Mucosa of stomach (tissue), 1 donor: ENCODE results near the gene PNPLA2.

Experiments
- H3K27me3 ChIP-seq: one replicate; pipeline ENCODE4 v1.7.0; 2013; ENCODE audit warnings: mild to moderate bottlenecking, low read length; ENCODE audit not compliant: control insufficient read depth, insufficient read depth
- H3K36me3 ChIP-seq: one replicate; pipeline ENCODE4 v1.7.0; 2013; ENCODE audit warnings: low read length; ENCODE audit not compliant: control insufficient read depth, insufficient read depth
- H3K4me1 ChIP-seq: one replicate; pipeline ENCODE4 v1.7.0; 2013; ENCODE audit warnings: mild to moderate bottlenecking, low read length; ENCODE audit not compliant: control insufficient read depth, insufficient read depth
- H3K4me3 ChIP-seq: one replicate; pipeline ENCODE4 v1.7.0; 2013; ENCODE audit warnings: low read length
- H3K9ac ChIP-seq: one replicate; pipeline ENCODE4 v1.7.0; 2013; ENCODE audit warnings: mild to moderate bottlenecking, low read length, moderate library complexity
- H3K9me3 ChIP-seq: one replicate; pipeline ENCODE4 v1.7.0; 2013; ENCODE audit warnings: mild to moderate bottlenecking, low read length, moderate library complexity; ENCODE audit not compliant: control insufficient read depth
- donor health status: Pancreatic carcinoma.

PNPLA2 gene

DNA sequence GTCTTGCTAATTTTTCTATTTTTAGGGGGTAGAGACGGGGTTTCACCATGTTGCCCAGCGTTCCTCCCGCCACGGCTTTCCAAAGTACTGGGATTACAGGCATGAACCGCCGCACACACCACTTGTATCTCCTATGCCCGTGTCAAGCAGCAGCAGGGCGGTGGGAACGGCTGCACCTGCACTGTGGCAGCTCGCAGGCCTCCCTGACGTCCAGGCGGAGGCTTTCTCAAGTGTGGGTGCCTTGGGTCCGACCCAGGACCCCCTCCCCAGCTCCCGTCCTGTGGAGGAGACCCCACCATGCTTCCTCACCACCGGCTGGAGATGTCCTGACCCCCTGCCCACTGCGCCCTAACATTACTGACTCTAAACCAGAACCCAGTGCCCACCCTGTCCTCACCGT, 49.7 kb downstream of the PNPLA2 start:
- Histone ChIP-seq H3K36me3 (no peaks in the 10 kb centered on the region), H3K4me1 (peaks cover under 1% of the 10 kb centered on the region), H3K9me3 (no peaks in the 10 kb centered on the region), H3K9ac (no peak overlapping the region), H3K4me3 (no peak overlapping the region), H3K27me3 (peaks cover 5% of the 10 kb centered on the region)

- H3K27me3 ChIP-seq, result peaks cover under 1% of the 10 kb centered on the region
- H3K36me3 ChIP-seq, result no peaks in the 10 kb centered on the region
- H3K9ac ChIP-seq, result no peak overlapping the region
- no peaks in the 10 kb centered on the region for H3K9me3 ChIP-seq
- H3K4me1 ChIP-seq, result no peaks in the 10 kb centered on the region
- H3K4me3 ChIP-seq, result no peak overlapping the region
Observed at GRCh38 chr11:868802-869201, 50.1 kb downstream of the PNPLA2 start.

DNA sequence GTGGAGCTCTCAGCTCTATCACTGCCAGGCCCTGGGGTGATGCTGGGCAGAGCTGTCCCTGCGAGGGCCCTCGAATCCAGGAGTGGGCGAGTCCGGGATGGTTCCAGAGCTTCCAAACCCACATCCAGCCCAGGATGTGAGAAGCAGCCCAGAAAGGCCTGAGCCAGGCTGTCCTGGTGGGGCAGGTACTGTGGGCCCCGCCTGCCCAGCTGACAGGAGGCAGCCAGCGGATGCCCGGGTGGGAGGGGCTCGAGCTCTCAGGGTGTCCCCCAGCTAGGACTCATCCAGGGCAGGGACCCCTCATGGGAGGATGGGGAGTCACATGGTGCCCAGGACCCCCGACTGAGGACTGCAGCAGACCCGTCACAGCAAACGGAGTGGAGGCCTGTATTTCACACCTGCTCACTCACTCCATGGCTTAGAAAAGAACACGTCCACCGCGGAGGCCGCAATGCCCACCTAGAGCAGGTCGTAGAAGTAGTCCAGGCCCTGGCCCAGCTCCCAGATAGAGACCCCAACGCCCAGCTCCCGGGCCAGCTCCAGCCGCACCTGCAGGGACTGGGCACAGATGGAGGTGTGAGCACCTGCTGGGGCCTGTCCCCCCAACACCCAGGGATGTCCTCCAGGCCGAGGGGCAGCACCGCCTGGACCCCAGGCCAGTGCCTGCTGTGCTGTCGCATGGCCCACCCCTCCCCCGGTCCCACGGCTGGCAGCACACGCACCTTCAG, 50.8 kb downstream of the PNPLA2 start:
- H3K36me3 ChIP-seq, result no peaks in the 10 kb centered on the region
- H3K9ac ChIP-seq, result no peak overlapping the region
- H3K27me3 ChIP-seq, result no peaks in the 10 kb centered on the region
- H3K9me3 ChIP-seq, result no peaks in the 10 kb centered on the region
- H3K4me1 ChIP-seq, result no peaks in the 10 kb centered on the region
- no peak overlapping the region for H3K4me3 ChIP-seq

- Histone ChIP-seq H3K4me3 (no peak overlapping the region), H3K4me1 (no peaks in the 10 kb centered on the region), H3K36me3 (no peaks in the 10 kb centered on the region), H3K9me3 (no peaks in the 10 kb centered on the region), H3K9ac (no peak overlapping the region), H3K27me3 (no peaks in the 10 kb centered on the region)
Observed at GRCh38 chr11:870127-870413, 51.4 kb downstream of the PNPLA2 start.

DNA sequence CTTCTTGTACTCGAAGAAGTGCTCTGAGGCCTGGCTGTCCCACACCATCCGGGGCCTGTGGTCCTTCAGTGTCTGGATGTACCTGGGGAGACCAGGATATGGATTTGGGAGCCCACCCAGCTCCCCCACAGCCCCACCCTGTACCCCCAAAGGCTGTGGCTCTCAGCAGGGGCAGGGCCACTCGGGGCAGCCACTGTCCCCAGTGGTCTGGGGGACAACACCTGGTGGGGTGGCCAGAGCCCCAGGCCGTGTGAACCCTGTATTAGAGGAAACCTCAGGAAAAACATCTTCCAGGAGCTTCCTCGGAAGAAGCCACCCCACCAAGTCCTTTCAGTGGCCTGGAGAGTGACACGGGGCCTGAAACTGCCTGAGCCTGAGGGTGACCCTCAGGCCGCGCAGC, 51.7 kb downstream of the PNPLA2 start:
- H3K4me1 ChIP-seq, result no peaks in the 10 kb centered on the region
- H3K4me3 ChIP-seq, result no peak overlapping the region
- H3K27me3 ChIP-seq, result no peaks in the 10 kb centered on the region
- no peaks in the 10 kb centered on the region for H3K9me3 ChIP-seq
- no peak overlapping the region for H3K9ac ChIP-seq
- no peaks in the 10 kb centered on the region for H3K36me3 ChIP-seq

GRCh38 chr11:871472-871871, 52.8 kb downstream of the PNPLA2 start:
- Histone ChIP-seq H3K9me3 (no peaks in the 10 kb centered on the region), H3K9ac (no peak overlapping the region), H3K36me3 (no peaks in the 10 kb centered on the region), H3K4me1 (no peaks in the 10 kb centered on the region), H3K4me3 (no peak overlapping the region), H3K27me3 (no peaks in the 10 kb centered on the region)

DNA sequence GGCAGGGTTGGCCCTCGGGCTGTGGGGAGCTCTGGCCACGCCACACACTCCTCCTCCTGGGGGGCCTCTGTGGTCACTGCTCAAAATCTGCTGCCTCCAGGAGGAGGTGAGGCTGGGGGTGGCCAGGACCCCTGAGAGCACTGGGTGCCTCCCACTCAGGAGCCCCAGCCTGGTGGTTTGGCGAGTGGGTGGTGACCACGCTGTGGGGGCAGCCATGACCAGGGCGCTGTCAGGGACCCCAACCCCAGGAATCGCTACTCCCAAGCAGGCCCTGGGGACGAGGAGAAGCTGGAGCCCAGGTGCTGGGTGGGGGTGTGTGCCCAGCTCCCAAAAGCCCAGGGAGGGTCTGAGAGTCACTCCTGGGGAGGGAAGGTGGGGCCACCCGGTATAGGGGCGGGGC, 54.1 kb downstream of the PNPLA2 start:
- Histone ChIP-seq H3K4me3 (no peak overlapping the region), H3K27me3 (no peaks in the 10 kb centered on the region), H3K4me1 (no peaks in the 10 kb centered on the region)

DNA sequence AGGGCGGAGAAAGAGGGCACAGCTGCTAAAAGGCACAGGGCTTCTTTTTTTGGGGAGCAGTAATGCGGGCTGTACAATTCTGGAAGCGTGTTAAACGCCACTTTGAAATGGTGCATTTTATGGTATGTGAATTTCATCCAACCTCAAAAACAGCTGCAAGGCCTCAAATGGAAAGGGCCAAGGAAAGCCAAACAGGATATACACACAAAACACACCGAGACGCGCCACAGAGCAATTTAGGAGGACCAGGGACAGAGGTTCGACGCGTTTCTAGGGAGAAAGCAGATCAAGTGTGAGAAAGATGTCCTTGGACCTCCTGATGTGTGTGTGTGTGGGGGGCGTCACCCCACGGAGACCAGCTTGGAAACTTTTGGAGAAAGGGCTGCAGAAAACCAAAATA, 55.0 kb downstream of the PNPLA2 start:
- H3K9ac ChIP-seq, result no peak overlapping the region
- no peaks in the 10 kb centered on the region for H3K36me3 ChIP-seq
- H3K4me3 ChIP-seq, result no peak overlapping the region
- no peaks in the 10 kb centered on the region for H3K4me1 ChIP-seq
- no peaks in the 10 kb centered on the region for H3K9me3 ChIP-seq
- no peaks in the 10 kb centered on the region for H3K27me3 ChIP-seq

More for the DNA sequence above, 54.1 kb downstream of the PNPLA2 start:
- no peaks in the 10 kb centered on the region for H3K36me3 ChIP-seq
- no peaks in the 10 kb centered on the region for H3K9me3 ChIP-seq
- no peak overlapping the region for H3K9ac ChIP-seq
